ENCODE measurements around the gene SPAG17.

The SPAG17 gene

DNA sequence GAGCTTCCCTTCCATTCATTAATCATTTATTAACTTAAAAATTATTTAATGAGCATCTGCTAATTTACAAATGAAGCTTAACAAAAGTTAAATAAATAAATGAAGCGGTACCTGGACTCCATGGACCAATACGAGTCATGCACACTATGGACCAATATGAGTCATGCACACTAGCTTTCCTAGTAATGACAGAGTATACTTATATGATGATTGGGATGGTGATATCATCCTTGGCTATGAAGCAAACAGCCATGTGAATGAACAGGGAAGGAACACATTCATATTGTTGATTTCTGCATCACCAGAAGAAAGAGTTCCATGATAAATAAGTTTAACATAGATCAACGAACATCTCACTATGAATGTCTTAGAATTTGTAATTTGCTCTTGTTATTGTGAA, 109.9 kb downstream of the SPAG17 start:
- no peak for DNase-seq (ENCODE audit: low read depth in 2 of 2)

DNA sequence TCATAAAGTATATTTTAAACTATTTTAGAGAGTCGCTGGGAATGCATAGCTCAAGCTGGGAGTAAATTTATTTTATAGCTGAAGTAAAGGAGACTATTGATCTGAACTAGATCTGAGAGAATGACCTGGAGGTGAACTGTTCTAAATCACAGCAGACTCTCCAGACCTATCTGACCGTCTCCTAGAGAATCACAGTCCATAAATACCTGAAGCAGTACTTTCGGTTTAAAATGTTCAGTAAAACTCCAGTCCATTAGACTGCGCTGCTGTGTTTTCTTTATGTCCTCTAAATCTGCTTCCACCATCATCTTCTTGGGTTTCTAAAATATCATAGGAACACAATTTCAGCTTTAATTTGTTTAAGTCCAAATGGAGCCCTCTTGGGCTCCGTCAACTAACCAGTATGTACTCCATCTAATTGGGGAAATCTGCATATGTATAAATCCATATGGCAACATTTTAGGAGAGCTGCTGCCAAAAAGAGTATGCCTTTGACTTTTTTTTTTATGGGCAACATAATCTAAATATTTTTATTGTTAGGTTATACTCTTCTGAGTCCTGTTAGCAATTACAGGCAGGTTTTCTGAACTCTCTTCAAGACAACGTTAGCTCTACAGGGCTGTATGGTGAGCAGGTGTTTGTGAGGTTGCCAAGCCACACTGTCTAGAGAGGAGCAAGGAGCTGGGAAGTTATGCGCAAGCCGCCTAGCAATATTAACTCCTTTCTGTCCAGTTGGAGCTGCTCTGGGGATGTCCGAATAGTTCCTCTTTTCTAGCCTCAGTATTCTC, 111.2 kb downstream of the SPAG17 start:
- DNase-seq (ENCODE audit: low read depth in 2 of 2), result no peak

DNA sequence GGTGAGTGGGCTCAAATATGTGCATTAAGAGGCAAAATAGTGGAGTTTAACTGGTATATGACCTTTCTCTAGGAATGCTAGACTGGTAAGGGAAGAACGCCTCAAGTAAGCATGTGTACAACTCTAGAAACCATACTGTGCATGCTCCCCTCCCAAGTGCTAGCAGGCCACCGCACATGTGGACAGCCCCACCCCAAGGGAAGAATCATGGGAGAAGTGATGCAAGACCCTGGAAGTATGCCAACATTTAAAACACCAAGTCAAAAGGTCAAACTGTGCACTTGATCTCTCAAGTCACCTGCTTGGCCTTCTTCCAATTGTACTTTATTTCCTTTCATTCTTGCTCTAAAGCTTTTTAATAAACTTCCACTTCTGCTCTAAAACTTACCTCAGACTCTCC, 135.0 kb downstream of the SPAG17 start:
- no peak for DNase-seq (ENCODE audit: low read depth in 2 of 2)

DNA sequence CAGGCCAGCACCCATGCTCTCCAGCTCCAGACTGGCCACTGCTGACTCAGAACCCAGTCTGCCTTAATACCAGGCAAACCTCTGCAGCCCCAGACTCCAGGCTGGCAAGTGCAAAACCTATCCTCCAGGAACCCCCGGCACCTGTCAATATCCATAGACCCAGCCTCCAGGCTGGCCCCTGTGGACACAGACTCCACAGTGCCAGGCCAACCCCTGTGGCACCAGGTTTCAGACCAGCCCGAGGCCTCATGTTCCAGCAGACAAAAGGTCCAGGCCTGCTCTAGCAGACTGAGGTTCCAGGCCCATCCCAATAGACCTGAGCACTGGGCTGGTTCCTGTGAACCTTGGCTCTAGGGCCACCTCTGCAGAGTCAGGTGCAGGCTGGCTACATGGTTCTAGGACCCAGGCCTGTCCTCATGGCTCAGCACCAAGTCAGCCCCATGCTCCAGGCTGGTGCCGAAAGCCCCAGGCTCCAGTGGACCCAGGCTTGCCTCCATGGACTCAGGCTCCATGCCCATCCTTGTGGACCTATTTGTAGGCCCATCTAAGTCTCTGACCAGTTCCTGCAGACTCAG, 137.3 kb downstream of the SPAG17 start:
- no peak for DNase-seq (ENCODE audit: low read depth in 2 of 2)

DNA sequence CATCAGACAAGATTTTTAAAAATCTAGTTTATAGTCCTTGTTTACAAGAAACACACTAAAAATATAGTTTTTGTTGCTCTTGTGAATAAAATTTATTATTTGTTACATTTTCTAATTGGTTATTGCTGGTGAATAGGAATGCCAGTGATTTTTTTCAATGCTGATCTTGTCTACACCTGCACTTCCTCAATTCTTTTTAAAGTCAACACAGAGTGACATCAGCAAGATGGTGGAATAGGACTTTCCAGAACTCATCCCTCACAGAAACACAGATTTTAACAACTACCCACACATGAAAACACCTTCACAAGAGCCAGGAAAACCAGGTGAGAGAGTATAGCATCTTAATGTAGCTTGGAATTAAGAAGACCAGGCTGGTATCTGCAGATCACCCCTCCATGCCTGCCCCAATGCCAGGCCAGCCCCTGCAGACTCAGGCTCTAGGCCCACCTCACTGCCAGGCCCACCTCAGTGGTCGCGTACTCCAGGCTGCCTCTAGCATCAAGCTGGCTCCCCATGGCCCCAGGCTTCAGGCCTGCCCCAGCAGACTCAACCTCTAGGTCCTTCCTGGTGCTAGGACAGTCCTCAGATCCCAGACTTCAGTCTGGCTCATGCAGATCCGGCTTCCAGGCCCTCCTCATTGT, 137.9 kb downstream of the SPAG17 start:
- no peak for DNase-seq (ENCODE audit: low read depth in 2 of 2)

DNA sequence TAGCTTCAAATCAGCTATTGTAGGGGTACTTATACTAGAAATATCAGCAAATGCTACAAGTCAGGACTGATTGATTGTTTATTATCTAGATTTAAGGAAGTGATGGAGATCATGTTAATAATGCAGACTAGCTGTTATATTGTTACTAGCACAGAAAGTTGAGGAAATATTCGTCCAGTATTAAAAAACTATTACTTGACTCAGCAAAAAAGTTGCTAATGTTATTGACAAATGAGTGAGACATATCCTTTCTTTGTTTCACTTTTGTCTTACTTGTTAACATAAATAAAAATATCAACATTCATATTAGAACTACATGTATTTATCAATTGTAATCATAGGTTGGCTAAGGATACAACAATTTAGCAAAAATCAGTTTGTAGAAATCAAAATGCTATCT, 141.4 kb downstream of the SPAG17 start:
- DNase-seq (ENCODE audit: low read depth in 2 of 2), result no peak

DNA sequence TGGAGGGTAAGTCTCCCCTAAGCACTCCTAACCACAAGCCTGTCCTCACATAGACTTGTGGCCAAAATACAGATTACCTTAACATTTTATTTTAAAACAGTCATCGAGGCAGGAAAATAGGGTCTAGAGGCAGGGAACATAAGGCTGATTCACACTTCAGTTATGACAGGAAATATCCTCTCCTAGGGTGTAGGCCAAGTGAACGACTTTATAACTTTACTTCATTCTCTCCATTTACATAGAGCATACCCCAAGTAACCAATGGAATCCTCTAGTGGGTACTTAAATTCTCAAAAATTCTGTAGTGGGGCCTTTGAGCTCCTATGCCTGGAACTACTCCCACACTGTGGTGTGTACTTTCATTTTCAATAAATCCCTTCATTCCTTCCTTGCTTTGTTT, 142.5 kb downstream of the SPAG17 start:
- DNase-seq (ENCODE audit: low read depth in 2 of 2), result no peak

DNA sequence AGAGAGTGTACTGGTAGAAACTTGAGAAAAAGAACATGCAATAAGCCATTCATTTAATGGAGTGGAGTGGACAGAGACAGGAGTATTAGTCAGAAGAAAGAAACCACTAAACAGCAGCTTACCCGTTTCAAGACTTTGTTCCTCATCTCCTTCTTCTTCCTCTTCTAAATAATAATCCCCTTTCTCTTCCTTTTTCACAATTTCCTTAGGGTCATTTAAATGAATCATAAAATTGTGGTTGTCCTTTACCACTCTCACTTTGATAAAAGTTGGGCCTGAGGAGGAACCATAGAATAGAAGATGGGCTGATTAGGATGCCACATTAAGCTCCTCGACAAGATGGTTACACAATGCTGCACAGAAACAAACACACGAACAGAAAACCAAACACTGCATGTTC, 145.9 kb downstream of the SPAG17 start:
- no peak for DNase-seq (ENCODE audit: low read depth in 2 of 2)

DNA sequence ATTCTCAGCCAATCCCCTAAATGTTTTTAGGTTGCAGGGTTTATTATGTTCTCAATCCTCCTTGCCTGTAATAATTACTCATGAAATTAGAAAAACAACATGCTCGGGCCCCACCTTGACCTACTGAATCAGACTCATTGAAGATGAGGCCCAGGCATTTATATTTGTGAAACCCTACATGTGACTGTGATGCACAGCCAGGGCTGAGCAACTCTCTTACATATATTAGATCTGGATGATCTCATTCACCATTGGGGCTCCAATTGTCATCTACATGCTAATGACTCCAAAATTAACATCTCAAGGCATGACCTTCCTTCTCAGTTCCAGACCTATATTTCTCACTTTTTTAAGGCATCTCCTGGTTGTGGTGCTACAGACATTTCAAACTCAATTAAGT, 152.1 kb downstream of the SPAG17 start:
- no peak for DNase-seq (ENCODE audit: low read depth in 2 of 2)

DNA sequence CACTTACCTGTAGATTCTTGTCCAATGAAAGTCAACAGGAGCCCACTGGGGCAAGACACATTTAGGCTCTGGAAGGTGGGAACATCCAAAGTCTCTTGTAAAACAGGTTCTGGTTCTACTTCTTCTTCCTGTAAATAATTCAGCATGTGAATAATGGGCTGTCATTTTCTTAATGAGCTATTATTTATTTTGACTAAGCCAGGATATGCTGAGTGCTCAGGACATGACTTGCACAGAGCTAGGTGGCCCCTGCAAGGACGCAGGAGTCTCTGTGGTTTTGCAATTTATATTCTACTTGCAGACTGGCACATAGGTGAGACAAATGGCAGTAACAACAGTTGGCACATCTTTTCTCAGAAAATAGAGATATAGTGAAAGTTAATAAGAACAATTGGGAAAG, 156.8 kb downstream of the SPAG17 start:
- DNase-seq (ENCODE audit: low read depth in 2 of 2), result no peak

DNA sequence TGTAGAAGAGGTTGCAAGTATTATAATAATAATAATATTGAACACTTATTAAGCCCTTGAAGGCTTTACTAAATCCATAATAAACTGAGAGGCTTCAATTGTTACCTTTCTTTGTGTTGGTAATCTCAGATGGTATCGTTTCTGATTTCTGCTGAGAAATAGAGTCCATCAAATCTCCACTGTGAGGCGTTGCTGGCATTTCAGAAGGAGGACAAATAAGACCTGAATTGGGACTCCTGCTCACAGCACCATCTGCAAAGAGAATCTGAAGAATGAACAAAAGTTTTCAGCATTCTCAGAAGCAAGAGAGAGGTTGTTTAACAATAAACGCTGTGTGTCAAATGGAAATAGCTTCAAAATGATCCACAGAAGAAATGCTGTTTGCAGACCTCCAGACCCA, 161.8 kb downstream of the SPAG17 start:
- DNase-seq (ENCODE audit: low read depth in 2 of 2), result no peak

DNA sequence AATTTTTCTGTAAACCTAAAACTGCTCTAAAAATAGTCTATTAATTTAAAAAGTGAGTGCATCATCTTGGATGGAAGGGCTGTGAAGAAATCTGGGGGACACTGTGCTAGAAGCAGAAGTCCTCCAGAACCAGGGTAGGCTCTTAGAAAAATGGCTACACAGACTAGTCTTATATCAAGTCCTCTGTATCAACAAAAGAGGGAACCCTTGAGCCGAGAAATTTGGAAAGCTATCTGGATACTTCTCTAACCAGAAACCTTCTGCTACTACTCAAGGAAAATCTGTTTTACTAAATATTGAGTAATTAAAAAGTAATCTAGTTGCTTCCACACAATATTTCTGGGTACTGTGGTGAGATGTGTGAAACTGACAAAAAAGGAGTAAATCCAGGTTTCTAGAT, 163.4 kb downstream of the SPAG17 start:
- DNase-seq (ENCODE audit: low read depth in 2 of 2), result no peak

DNA sequence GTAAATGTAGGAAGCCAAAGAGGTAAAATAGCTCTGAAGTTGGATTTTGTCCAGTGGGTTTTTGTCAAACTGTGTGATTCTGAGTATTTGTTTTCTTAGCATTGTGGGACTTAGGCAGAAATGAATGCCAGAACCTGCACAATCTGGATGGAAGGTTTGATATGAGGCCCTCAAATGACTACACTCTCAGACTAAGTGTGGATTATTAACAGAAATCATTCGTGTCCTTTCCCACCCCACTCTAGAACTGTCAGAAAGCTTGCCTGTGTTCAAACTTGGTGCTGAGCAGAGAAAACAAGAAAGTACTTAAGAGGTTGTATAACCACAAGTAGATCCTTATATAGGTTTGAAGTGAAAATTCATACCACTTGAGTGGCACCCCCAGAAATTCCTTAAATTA, 167.0 kb downstream of the SPAG17 start:
- no peak for DNase-seq (ENCODE audit: low read depth in 2 of 2)

DNA sequence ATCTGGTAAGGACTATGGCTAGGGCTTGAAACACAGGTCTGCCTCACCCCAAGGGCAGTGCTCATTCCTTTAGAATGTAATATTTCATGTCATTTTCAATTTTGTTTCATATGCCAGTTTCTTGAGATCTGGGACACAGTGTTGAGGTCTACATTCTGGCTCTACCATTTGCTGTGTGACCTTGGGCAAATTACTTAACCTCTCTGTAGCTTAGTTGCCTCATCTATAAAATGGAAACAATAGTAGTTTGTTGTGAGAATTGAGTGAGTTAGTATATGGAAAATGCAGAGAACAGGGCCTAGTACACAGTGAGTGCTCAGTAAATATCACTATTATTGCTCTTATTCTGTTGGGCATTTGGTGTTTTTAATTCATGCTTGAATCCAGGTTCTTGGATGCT, 171.1 kb downstream of the SPAG17 start:
- DNase-seq (ENCODE audit: low read depth in 2 of 2), result no peak

DNA sequence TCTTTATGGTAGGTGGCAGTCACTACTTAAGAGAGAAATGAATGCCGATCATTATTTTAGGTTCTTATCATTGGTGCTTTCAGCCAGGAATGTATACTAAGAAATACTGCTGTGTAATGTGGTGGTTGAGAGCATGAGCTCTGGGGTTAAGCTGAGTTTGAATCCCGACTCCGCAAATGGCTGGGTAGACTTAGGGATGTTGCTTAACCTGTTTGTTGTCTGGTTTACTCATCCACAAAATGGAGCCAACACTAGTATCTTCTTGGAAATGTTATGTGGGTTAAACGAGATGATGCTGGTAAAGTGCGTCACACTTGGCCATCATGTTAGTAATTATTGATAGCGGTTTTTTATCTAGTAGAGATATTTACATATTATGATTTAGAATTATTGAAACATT, 171.7 kb downstream of the SPAG17 start:
- no peak for DNase-seq (ENCODE audit: low read depth in 2 of 2)

DNA sequence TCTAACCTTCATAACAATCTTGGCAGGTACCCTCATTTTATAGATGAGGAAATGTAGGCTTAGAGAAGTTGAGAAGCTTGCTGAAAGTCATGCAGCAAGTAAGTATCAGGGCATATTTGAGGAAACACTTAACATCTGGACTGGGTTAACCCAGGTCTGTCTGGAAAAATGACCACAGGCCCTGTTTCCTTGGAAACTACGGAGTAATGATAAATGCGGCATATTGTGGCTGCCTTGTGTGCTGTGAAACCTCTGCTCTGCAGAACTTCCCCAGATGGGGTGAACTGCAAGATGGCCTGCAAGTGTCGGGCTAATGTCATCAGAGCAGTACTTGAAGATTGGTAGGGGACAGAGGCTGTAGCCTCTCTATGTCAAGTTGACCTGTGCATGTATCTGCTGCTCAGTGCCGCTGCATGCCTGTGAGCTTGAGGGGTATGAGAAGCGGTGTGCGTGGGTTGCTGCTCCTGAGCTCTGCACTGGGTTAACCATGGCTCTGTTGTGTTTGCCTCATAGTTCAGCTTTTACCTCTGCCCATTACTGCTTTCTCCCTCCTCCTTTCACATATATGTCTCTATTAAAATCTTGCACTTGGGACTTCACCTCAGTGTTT, 172.4 kb downstream of the SPAG17 start:
- no peak for DNase-seq (ENCODE audit: low read depth in 2 of 2)

DNA sequence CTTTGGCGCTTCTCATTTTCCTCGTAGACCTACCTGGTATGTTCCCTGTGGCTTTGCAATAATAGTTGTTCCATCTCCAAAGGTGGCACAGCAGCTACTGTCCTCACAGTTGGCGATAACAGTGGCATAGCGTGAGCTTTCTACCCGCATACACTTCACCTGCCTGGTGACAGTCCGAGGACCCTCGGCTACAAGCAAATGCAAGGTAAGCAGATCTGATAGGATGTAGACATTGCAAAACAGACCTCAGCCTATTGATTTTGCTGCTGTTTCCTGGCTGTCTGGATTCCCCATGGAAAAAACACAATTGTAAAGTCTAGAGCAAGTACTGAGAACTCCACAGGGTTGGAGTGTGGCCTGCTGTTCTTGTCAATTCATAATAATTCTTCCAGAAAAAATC, 177.0 kb downstream of the SPAG17 start:
- no peak for DNase-seq (ENCODE audit: low read depth in 2 of 2)

DNA sequence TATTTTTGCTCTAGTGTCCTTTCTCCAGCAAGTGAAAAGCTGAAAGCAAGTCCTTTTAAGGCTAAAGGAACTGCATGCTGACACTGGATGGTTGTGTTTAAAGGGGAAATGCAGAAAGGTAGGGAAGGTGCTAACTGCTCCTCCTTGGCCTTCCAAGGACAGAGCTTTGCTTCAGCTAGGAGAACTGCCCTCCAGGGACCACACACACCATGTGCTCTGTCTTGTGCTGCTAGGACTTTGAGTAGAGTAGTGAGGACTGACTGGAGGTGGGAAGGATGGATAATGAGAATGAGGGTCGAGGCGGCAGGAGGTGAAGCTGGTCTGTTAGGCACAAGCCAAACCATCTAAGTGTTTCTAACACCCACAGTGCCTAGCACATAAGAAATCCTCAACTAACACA, 177.6 kb downstream of the SPAG17 start:
- DNase-seq (ENCODE audit: low read depth in 2 of 2), result no peak

DNA sequence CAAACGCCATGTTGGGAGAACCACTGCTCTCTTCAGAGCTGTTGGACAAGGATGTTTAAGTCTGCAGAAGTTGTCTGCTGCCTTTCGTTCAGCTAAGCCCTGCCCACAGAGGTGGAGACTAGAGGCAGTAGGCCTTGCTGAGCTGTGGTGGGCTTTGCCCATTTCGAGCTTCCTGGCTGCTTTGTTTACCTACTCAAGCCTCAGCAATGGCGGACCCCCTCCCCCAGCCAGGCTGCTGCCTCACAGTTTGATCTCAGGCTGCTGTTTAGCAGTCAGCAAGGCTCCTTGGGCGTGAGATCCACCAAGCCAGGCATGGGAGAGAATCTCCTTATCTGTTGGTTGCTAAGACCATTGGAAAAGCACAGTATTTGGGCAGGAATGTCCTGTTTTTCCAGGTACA, 180.7 kb downstream of the SPAG17 start:
- no peak for DNase-seq (ENCODE audit: low read depth in 2 of 2)

DNA sequence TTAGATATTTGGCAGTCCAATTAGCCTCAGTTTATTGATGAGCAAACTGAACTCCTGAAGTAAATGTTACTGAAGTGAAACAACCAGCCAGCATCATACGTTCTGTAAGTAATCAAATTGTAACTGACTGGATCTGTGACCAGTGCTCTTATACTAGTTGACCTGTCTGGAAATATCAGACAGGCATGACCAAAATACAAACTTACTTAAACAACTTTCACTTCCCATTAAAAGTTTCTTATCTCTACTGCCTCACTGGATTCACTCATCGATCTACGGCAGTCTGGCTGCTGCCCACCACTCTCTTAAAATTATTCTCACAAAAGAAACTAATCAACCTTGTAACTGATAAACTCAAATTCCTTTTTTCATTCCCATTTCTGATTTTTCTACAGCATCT, 199.1 kb downstream of the SPAG17 start:
- DNase-seq (ENCODE audit: low read depth in 2 of 2), result no peak

DNA sequence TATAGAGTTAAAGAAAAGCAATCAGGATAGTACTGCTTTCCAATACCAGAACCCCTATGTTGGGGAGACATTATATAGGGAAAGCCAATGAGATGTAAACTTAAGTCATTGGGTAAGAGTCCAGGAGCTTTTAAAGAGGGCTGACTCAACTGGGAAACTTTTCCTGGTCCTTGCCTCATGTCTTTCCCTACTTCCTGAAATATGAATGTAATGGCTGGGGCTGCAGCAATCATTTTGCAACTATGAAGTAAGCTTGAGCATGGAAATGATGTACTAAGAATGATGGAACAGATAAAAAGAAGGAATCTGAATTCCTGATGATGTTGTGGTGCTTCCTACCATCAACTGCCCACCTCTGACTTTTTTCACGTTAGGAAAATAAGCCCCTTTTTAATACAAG, 199.8 kb downstream of the SPAG17 start:
- no peak for DNase-seq (ENCODE audit: low read depth in 2 of 2)

DNA sequence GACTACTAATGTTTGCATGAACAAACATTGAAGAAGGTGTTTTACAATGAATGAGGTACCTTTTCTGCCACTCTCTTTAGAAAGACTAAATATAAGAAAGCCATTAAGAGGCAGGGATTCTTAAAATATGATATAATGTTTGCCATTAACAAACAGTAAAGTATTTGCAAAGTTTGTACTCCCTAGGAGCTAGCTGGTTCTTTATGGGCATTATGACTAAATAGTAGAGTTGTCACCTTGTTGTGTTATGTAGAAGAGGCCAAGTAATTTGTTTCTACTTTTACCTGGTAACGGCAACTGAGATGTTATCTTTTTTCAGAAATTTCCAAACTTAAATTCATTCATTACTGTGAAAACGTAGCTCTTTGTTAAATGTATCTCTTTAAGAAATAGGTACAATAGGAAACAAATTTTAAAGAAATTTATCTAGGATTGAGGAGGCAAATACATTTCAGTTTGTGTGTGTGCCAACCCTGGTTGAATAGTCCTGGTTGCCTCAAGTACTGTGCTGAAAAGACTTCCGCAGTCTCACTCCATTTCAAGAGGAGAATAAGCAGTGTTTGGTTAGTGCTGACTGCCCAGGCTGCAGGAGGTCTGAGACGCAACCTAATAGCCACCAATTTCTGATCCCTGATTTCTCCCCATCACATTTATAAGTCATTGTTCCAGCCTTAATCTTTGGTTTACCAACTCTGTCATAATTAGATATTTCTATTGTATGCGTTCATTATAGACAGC, 203.4 kb downstream of the SPAG17 start:
- DNase-seq (ENCODE audit: low read depth in 2 of 2), result no peak
